Measurements from ENCODE around the gene HCFC1R1.

Gene HCFC1R1

GRCh38 chr16:2973093-2973492, 50.6 kb downstream of the HCFC1R1 start:
- no peak for DNase-seq
